HEK293T (cell line): ENCODE results near the gene OR4K13.

Experiments
- BHLHE40 ChIP-seq: fragments of 450-650 bp; IDR thresholded peaks from 2 replicates; pipeline ENCODE4 v1.6.1; 2016; ENCODE audit warnings: mild to moderate bottlenecking, moderate library complexity, borderline replicate concordance
- FOXK2 ChIP-seq: fragments of 450-650 bp; IDR thresholded peaks from 2 replicates; pipeline ENCODE4 v1.6.1; 2016; ENCODE audit warnings: mild to moderate bottlenecking
- SUZ12 ChIP-seq: fragments of 450-650 bp; IDR thresholded peaks from 2 replicates; pipeline ENCODE4 v1.6.1; 2016; ENCODE audit warnings: mild to moderate bottlenecking

- TF ChIP-seq SUZ12: no peak
- TF ChIP-seq BHLHE40: no peak
- no peak for TF ChIP-seq FOXK2
Observed at GRCh38 chr14:20059745-20060144, 23.9 kb upstream of the OR4K13 start, which contains the start of gene OR4L1.
